Endothelial cell of umbilical vein (primary cell): Measurements from ENCODE around the gene ZBTB48. TPM values are rescaled to one million over a fixed set of nuclear protein-coding genes. Genes with fewer than 3 reads are reported as not detected.

Experiments
- BruUV-seq: library from RNA; stranded (reverse); fragments of 400-500 nt; replicated peaks from 2 replicates; lab custom pipeline; 2021; lab: Mats Ljungman, UMichigan
- CTCF ChIA-PET: fragments of 300-600, 350-600 bp; sonication (Branson Sonifier 250); formaldehyde crosslinking; loops from one replicate; lab custom pipeline; 2021; ENCODE audit warnings: antibody characterized with exemption, inconsistent platforms; lab: Charles Lee
- POLR2A ChIA-PET: fragments of 300-600, 350-600 bp; sonication (Branson Sonifier 250); formaldehyde crosslinking; loops from one replicate; lab custom pipeline; 2021; ENCODE audit warnings: antibody characterized with exemption, inconsistent platforms; lab: Charles Lee
- DNase-seq: peaks from one replicate; pipeline ENCODE4 v3.0.0-alpha.2; 2011; ENCODE audit warnings: low read depth, low spot score
- FAIRE-seq: peaks from 2 replicates; lab custom pipeline; 2011; peaks lifted over from hg19 to GRCh38; lab: Jason Lieb, UNC
- H2AFZ ChIP-seq: 2 replicates; pipeline ENCODE4 v1.6.0; 2012; ENCODE audit warnings: low read depth, low read length, control low read depth, inconsistent platforms
- H3K27ac ChIP-seq: 2 replicates; pipeline ENCODE4 v1.5.1; 2011; ENCODE audit warnings: low read depth, mild to moderate bottlenecking, control low read depth, low read length, moderate library complexity; ENCODE audit not compliant: insufficient read depth
- H3K27me3 ChIP-seq, 2 experiments: 2 replicates each; pipeline versions ENCODE4 v1.6.0 to v1.6.1; 2011; ENCODE audit warnings: low read length in 2 of 2, mixed read lengths in 1 of 2; ENCODE audit not compliant: control insufficient read depth in 2 of 2, insufficient read depth in 2 of 2
- H3K36me3 ChIP-seq, 2 experiments: 2 replicates in 1 of 2; 3 replicates in 1 of 2; pipeline ENCODE4 v1.5.1; 2011; ENCODE audit warnings: low read length in 2 of 2, mild to moderate bottlenecking in 1 of 2, moderate library complexity in 1 of 2; ENCODE audit not compliant: control insufficient read depth in 2 of 2, insufficient read depth in 2 of 2; ENCODE audit errors: extremely low read depth in 1 of 2
- H3K4me1 ChIP-seq: 3 replicates; pipeline ENCODE4 v1.5.1; 2011; ENCODE audit warnings: mild to moderate bottlenecking, low read length; ENCODE audit not compliant: control insufficient read depth, insufficient read depth; ENCODE audit errors: extremely low read depth
- H3K4me2 ChIP-seq: 2 replicates; pipeline ENCODE4 v1.6.1; 2011; ENCODE audit warnings: low read length, control low read depth, mixed read lengths; ENCODE audit not compliant: insufficient read depth
- H3K4me3 ChIP-seq, 3 experiments: fragments of 200-600 bp in 1 of 3; sonication (generic), shearing (Covaris generic) in 1 of 3; replicated peaks in 1 of 3; 2 replicates each; pipeline ENCODE4 v1.5.1; 2011 to 2016; ENCODE audit warnings: control low read depth in 3 of 3, low read length in 3 of 3, mild to moderate bottlenecking in 2 of 3, inconsistent platforms in 1 of 3, low read depth in 1 of 3, moderate library complexity in 1 of 3; ENCODE audit not compliant: insufficient read depth in 1 of 3
- H3K79me2 ChIP-seq: 2 replicates; pipeline ENCODE4 v1.6.0; 2012; ENCODE audit warnings: low read length, inconsistent platforms; ENCODE audit not compliant: control insufficient read depth, insufficient read depth
- H3K9ac ChIP-seq: replicated peaks from 2 replicates; pipeline ENCODE3; 2011; ENCODE audit warnings: low read length, control low read depth; ENCODE audit not compliant: insufficient read depth; ENCODE audit errors: extremely low read depth
- H3K9me1 ChIP-seq: replicated peaks from 3 replicates; pipeline ENCODE4 v1.6.0; 2011; ENCODE audit warnings: mild to moderate bottlenecking, low read length; ENCODE audit not compliant: control insufficient read depth, insufficient read depth; ENCODE audit errors: extremely low read depth
- H3K9me3 ChIP-seq: replicated peaks from 2 replicates; pipeline ENCODE4 v1.5.1; 2012; ENCODE audit warnings: low read length, inconsistent platforms; ENCODE audit not compliant: control insufficient read depth, insufficient read depth
- H4K20me1 ChIP-seq: replicated peaks from 2 replicates; pipeline ENCODE3; 2011; ENCODE audit warnings: mild to moderate bottlenecking, low read length; ENCODE audit not compliant: control insufficient read depth, insufficient read depth; ENCODE audit errors: extremely low read depth
- CTCF ChIP-seq, 2 donors: IDR thresholded peaks; 1 replicate in 1 of 2; 2 replicates in 1 of 2; pipeline ENCODE4 v1.5.1; 2011; ENCODE audit warnings: low read length in 2 of 2, mild to moderate bottlenecking in 2 of 2, moderate library complexity in 2 of 2, control low read depth in 1 of 2, inconsistent platforms in 1 of 2, low read depth in 1 of 2; ENCODE audit not compliant: insufficient read depth in 1 of 2; ENCODE audit errors: extremely low read depth in 1 of 2
- EZH2 ChIP-seq: IDR thresholded peaks from 2 replicates; pipeline ENCODE4 v1.6.1; 2012; ENCODE audit warnings: borderline replicate concordance, low read depth, mild to moderate bottlenecking, moderate library complexity, low read length, inconsistent platforms; ENCODE audit not compliant: severe bottlenecking
- FOS ChIP-seq: IDR thresholded peaks from 2 replicates; pipeline ENCODE4 v1.6.1; 2011; ENCODE audit warnings: mild to moderate bottlenecking, low read length, moderate library complexity, borderline replicate concordance; ENCODE audit not compliant: insufficient read depth
- GATA2 ChIP-seq: IDR thresholded peaks from 2 replicates; pipeline ENCODE4 v1.7.0; 2011; ENCODE audit warnings: low read depth, mild to moderate bottlenecking, moderate library complexity, mixed read lengths, low read length; ENCODE audit not compliant: insufficient read length, insufficient read depth
- JUN ChIP-seq: IDR thresholded peaks from 2 replicates; pipeline ENCODE4 v1.6.1; 2011; ENCODE audit warnings: borderline replicate concordance, low read depth; ENCODE audit not compliant: insufficient read length, insufficient read depth
- MAX ChIP-seq: IDR thresholded peaks from 2 replicates; pipeline ENCODE4 v1.6.1; 2011; ENCODE audit not compliant: insufficient read depth, insufficient read length
- POLR2A ChIP-seq: IDR thresholded peaks from 2 replicates; pipeline ENCODE4 v1.6.1; 2012; ENCODE audit warnings: low read depth, mild to moderate bottlenecking, control low read depth, low read length
- POLR2AphosphoS5 ChIP-seq: IDR thresholded peaks from 2 replicates; pipeline ENCODE4 v1.6.1; 2012; ENCODE audit warnings: low read depth, mild to moderate bottlenecking, control low read depth, low read length, moderate library complexity; ENCODE audit not compliant: insufficient read depth
- dilution Hi-C: fragments of 300-500 bp; cut with MboI; formaldehyde crosslinking; loops from one replicate; pipeline ENCODE4 v1.15.0; 2019; ENCODE audit warnings: low sequenced_read_pairs; ENCODE audit not compliant: extremely low pct_ligation_motif_present
- intact Hi-C: fragments of 100-400 bp; cut with micrococcal nuclease; formaldehyde crosslinking; loops from one replicate; pipeline ENCODE4 v1.10.0; 2022
- polyA plus RNA-seq, 4 experiments: library from polyadenylated mRNA; depleted of rRNA in 3 of 4; stranded (reverse) in 3 of 4; unstranded in 1 of 4; fragments of >200 nt; gene quantifications; 2 replicates each; pipeline versions ENCODE4 v1.2.1 to v1.2.3, GENCODE V29; 2011 to 2012; ENCODE audit warnings: missing spikeins in 1 of 4
- total RNA-seq: library from RNA; stranded (reverse); gene quantifications from 2 replicates; pipeline ENCODE4 v1.2.3, GENCODE V29; 2021

The ZBTB48 gene
- total and polyA plus RNA-seq, 2 donors (not counting 3 experiments of a cell fraction or from before 2014, with no cell fraction given): 20.9 to 25.1 TPM

GRCh38 chr1:6601923-6602668 is 22.3 kb downstream of the ZBTB48 start:
- H3K4me2 ChIP-seq: peak overlapping the region; percentile 87
- no peaks in the 10 kb centered on the region for H4K20me1 ChIP-seq
- intact Hi-C loops: loop anchor here (1.0 to 5.0 kb wide), 7 partner anchors 22 to 185 kb away; partner anchors contain the start of genes CAMTA1, DNAJC11, NOL9 and PLEKHG5
- H2AFZ ChIP-seq: peak overlapping the region; percentile 43
- dilution Hi-C loops: no loop called here
- H3K27me3 ChIP-seq: no peaks in the 10 kb centered on the region
- H3K9me3 ChIP-seq: no peaks in the 10 kb centered on the region
- peaks cover 23% of the 10 kb centered on the region for H3K4me1 ChIP-seq
- ChIA-PET CTCF (interaction anchor here (2.9 kb wide), 2 partner anchors 44 to 48 kb away, joined by 10 to 12 read pairs; partner anchors contain the start of genes NOL9 and TAS1R1), POLR2A (interaction anchor here (1.0 to 1.6 kb wide), 7 partner anchors 12 to 65 kb away, joined by 3 to 6 read pairs (median 4); partner anchors contain the start of genes PHF13 and ZBTB48)
- peak overlapping the region; percentile 78 for H3K27ac ChIP-seq
- TF ChIP-seq FOS: no peak
- no peak for TF ChIP-seq EZH2
- TF ChIP-seq MAX: peak; percentile 59
- TF ChIP-seq JUN: no peak
- no peak for TF ChIP-seq GATA2
- no peak for TF ChIP-seq POLR2A
- no peak for TF ChIP-seq CTCF (IDR thresholded peaks at IDR 0.05; ENCODE audit: extremely low read depth in 1 of 2, insufficient read depth in 1 of 2, low read depth in 1 of 2, low read length in 2 of 2)
- TF ChIP-seq POLR2AphosphoS5: peak; percentile 7
- peak overlapping the region; percentile 73 for H3K9ac ChIP-seq
- no peaks in the 10 kb centered on the region for H3K9me1 ChIP-seq
- no peak for FAIRE-seq
- no peak for DNase-seq
- H3K79me2 ChIP-seq: peaks cover 46% of the 10 kb centered on the region
- H3K36me3 ChIP-seq: peaks cover 2 to 13% of the 10 kb centered on the region in 2 experiments
- H3K4me3 ChIP-seq: peak overlapping the region; percentile 39 to 84 (median 74)
- BruUV-seq: no TSS peak
